SU-DHL-6 (cell line): ENCODE results near the gene PTPRN2.

Source experiments
- H2AFZ ChIP-seq: fragments of 200-600 bp; sonication (generic); 2 replicates; pipeline ENCODE4 v1.6.1; 2014; ENCODE audit warnings: low read depth, mild to moderate bottlenecking, moderate library complexity, mixed read lengths, antibody characterized with exemption, low read length; ENCODE audit not compliant: severe bottlenecking
- H3F3A ChIP-seq: fragments of 200-600 bp; shearing (Covaris generic); 2 replicates; pipeline ENCODE4 v1.6.0; 2016; ENCODE audit warnings: antibody characterized with exemption, mild to moderate bottlenecking; ENCODE audit not compliant: insufficient read depth
- H3K27ac ChIP-seq: fragments of 200-600 bp; sonication (generic); 2 replicates; pipeline ENCODE4 v1.5.1; 2016; ENCODE audit warnings: low read depth, mild to moderate bottlenecking, low read length, moderate library complexity, mixed read lengths
- H3K27me3 ChIP-seq: fragments of 200-600 bp; sonication (generic), shearing (Covaris generic); 2 replicates; pipeline ENCODE4 v1.6.0; 2014; ENCODE audit warnings: mild to moderate bottlenecking, low read length
- H3K36me3 ChIP-seq: fragments of 200-600 bp; sonication (generic); 2 replicates; pipeline ENCODE4 v1.6.1; 2014; ENCODE audit warnings: mild to moderate bottlenecking, low read length, mixed read lengths
- H3K4me2 ChIP-seq: fragments of 300-600, 200-600 bp; shearing (Covaris generic), sonication (generic); 2 replicates; pipeline ENCODE4 v1.6.0; 2014; ENCODE audit warnings: low read length, low read depth, mild to moderate bottlenecking; ENCODE audit not compliant: poor library complexity, severe bottlenecking
- H3K4me3 ChIP-seq: fragments of 200-600 bp; sonication (generic); 2 replicates; pipeline ENCODE4 v1.5.1; 2014; ENCODE audit warnings: antibody characterized with exemption, low read length, mild to moderate bottlenecking, mixed read lengths; ENCODE audit not compliant: insufficient read depth, poor library complexity, severe bottlenecking
- H3K79me2 ChIP-seq: fragments of 200-600 bp; sonication (generic); 2 replicates; pipeline ENCODE4 v1.6.1; 2014; ENCODE audit warnings: mild to moderate bottlenecking, low read length, moderate library complexity; ENCODE audit not compliant: insufficient read depth
- H3K9ac ChIP-seq: fragments of 200-600 bp; sonication (generic); 2 replicates; pipeline ENCODE4 v1.7.0; 2014; ENCODE audit warnings: mild to moderate bottlenecking, low read length
- H3K9me2 ChIP-seq: fragments of 200-600 bp; sonication (generic); replicated peaks from 2 replicates; pipeline ENCODE4 v1.6.1; 2014; ENCODE audit warnings: low read length; ENCODE audit not compliant: insufficient read depth
- H3K9me3 ChIP-seq: fragments of 200-600 bp; sonication (generic); 2 replicates; pipeline ENCODE4 v1.6.1; 2014; ENCODE audit warnings: low read length, mixed read lengths; ENCODE audit not compliant: insufficient read depth
- H4K20me1 ChIP-seq: fragments of 200-600 bp; sonication (generic); 2 replicates; pipeline ENCODE4 v1.6.1; 2014; ENCODE audit warnings: low read depth, mild to moderate bottlenecking, antibody characterized with exemption, low read length, moderate library complexity, mixed read lengths
- EZH2phosphoT487 ChIP-seq: fragments of 200-600 bp; sonication (generic), shearing (Covaris generic); conservative IDR thresholded peaks from 2 replicates; pipeline ENCODE4 v1.6.1; 2018; ENCODE audit warnings: mild to moderate bottlenecking, antibody characterized with exemption, low read length, moderate library complexity, mixed read lengths
- TF ChIP-seq, protein P1 (sequence below): fragments of 200-600 bp; sonication (generic); IDR thresholded peaks from one replicate; pipeline ENCODE4 v1.5.1; 2017; ENCODE audit warnings: antibody characterized with exemption, mild to moderate bottlenecking, low read length, moderate library complexity; ENCODE audit not compliant: insufficient read depth, poor library complexity, severe bottlenecking

PTPRN2 gene

DNA sequence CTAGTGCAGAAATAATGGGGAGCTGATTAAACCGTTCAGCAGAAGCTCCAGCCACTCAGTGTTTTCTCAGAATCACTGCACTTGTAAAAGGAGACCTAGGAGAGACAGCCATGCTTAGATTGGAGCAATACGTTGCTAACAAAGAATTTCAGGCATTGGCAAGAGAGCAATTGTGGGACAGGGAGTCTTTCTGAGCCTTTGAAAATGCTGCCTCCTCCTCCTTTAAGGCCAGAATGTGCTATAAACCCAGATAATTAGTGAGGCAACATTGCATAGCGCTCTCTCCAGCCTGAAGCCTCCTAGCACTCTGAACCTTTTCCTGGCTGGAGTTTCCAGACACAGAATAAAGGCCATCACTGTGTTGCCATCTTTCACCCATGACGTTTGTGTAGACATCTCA is 18.5 kb upstream of the PTPRN2 start:
- TF ChIP-seq, protein P1, sequence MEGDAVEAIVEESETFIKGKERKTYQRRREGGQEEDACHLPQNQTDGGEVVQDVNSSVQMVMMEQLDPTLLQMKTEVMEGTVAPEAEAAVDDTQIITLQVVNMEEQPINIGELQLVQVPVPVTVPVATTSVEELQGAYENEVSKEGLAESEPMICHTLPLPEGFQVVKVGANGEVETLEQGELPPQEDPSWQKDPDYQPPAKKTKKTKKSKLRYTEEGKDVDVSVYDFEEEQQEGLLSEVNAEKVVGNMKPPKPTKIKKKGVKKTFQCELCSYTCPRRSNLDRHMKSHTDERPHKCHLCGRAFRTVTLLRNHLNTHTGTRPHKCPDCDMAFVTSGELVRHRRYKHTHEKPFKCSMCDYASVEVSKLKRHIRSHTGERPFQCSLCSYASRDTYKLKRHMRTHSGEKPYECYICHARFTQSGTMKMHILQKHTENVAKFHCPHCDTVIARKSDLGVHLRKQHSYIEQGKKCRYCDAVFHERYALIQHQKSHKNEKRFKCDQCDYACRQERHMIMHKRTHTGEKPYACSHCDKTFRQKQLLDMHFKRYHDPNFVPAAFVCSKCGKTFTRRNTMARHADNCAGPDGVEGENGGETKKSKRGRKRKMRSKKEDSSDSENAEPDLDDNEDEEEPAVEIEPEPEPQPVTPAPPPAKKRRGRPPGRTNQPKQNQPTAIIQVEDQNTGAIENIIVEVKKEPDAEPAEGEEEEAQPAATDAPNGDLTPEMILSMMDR = no peak
- no peak for TF ChIP-seq EZH2phosphoT487
- Histone ChIP-seq H3K9me3 (no peaks in the 10 kb centered on the region), H3K27me3 (no peaks in the 10 kb centered on the region), H2AFZ (no peak overlapping the region), H3K9me2 (no peaks in the 10 kb centered on the region), H4K20me1 (no peaks in the 10 kb centered on the region), H3K36me3 (no peaks in the 10 kb centered on the region), H3K9ac (no peak overlapping the region), H3F3A (no peaks in the 10 kb centered on the region; the same call in 1 of the 2 replicates), H3K27ac (no peak overlapping the region), H3K4me3 (no peak overlapping the region), H3K79me2 (no peaks in the 10 kb centered on the region), H3K4me2 (no peak overlapping the region)

DNA sequence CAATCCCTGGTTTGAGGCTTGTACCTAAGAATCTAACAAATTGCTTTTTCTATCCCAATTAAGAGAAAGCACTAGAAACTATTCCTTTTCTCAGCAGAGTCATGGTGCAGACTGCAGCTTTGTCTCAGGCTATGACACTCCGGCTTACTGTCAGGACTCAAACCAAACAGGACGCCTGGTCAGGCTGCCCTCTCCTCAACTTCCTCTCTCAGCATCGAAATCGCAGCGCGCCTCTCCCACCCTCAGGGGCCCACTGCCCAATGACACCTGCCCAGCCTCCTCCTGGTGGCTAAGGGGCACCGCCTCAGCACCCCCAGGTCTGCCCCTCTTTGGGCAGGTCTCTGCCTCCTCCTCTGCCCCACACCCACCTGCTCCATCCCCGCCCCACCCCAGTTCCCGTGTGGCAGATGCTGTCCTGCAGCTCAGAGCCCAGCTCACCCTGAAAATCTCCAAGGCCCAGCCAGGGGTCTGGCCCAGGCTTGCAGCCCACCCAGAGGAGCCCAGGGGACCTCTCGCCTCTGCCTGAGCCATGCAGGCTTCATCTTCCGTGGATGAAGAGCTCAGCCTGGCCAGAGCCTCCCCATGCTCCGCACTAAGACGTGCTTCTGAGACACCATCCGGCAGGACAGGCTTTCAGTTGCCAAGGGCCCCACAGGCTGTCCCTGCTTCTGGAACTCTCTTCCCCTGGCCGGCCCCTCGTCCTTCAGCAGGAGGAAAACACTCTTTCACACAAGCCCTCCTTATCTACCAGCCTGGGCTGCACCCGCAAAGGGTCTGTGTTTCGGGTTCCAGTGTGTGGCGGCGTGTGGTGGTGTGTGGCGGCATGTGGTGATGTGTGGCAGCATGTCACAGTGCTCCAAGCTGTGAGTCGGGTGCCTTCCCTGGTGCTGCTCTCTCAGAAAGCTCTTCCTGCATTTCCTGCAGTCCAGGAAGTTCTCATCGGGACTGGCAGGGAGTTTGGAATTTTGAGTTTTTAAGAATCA is 16.4 kb upstream of the PTPRN2 start:
- no peaks in the 10 kb centered on the region for H3K9me3 ChIP-seq
- no peaks in the 10 kb centered on the region for H3K79me2 ChIP-seq
- no peaks in the 10 kb centered on the region for H4K20me1 ChIP-seq
- H2AFZ ChIP-seq = no peak overlapping the region
- H3K36me3 ChIP-seq = no peaks in the 10 kb centered on the region
- no peak overlapping the region for H3K4me2 ChIP-seq
- no peak for TF ChIP-seq EZH2phosphoT487
- TF ChIP-seq, protein P1 = no peak
- H3K9ac ChIP-seq = no peak overlapping the region
- no peaks in the 10 kb centered on the region; the same call in 1 of the 2 replicates for H3F3A ChIP-seq
- H3K9me2 ChIP-seq = no peaks in the 10 kb centered on the region
- no peaks in the 10 kb centered on the region for H3K27me3 ChIP-seq
- H3K27ac ChIP-seq = no peak overlapping the region
- no peak overlapping the region for H3K4me3 ChIP-seq

DNA sequence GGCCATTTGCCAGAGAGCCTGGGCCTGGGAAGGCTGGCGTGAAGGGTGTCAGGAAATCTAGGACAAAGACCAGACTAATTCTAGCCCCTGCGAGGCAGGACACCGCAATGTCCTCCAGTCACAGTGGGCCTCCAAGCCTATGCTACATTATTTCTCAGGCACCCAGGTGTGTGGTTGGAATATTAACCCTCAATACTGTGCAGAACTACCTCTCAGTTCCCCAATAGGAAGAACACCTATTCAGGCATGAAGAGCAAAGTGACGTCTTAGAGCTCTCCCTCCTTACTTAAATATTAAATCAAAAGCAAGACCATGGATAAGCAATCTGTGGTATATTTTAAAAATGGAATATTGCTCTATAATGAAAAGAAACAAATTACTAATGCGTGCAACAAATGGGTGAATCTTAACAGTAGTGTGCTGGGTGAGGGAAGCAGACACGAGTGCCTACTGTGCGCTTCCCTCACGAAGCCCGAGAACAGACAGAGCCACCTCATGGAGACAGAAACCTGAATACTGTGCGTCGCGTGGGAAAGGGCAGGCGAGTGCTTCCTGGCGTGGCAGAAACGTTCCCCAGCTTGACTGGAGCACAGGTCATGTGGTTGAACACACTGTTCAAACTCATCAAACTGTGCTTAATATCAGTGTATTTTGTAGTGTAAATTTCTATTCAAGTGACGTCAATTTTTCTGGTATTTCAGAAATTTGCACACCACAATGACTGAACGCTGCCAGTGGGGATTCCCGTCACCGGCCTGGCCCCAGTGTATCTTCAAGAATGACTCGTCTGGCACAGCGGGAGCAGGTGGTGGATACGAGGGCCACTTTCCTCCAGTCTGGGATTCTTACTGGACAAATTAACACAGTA is 15.5 kb upstream of the PTPRN2 start:
- no peaks in the 10 kb centered on the region for H3K27me3 ChIP-seq
- no peak overlapping the region for H2AFZ ChIP-seq
- no peaks in the 10 kb centered on the region for H4K20me1 ChIP-seq
- H3K9me2 ChIP-seq = no peaks in the 10 kb centered on the region
- no peak overlapping the region for H3K27ac ChIP-seq
- H3K79me2 ChIP-seq = no peaks in the 10 kb centered on the region
- no peak overlapping the region for H3K4me3 ChIP-seq
- H3K4me2 ChIP-seq = no peak overlapping the region
- H3K9me3 ChIP-seq = no peaks in the 10 kb centered on the region
- no peaks in the 10 kb centered on the region; the same call in 1 of the 2 replicates for H3F3A ChIP-seq
- H3K9ac ChIP-seq = no peak overlapping the region
- TF ChIP-seq, protein P1 = no peak
- TF ChIP-seq EZH2phosphoT487 = no peak
- no peaks in the 10 kb centered on the region for H3K36me3 ChIP-seq
